Epidermal melanocyte (primary cell): ENCODE data around the gene NVL.
"Not testable (repeated sequence)": the region's sequence is repeated elsewhere in the genome, so short reads cannot be mapped to it uniquely, and the experiment has no call there.

Experiments
- DNase-seq: peaks from one replicate; pipeline ENCODE4 v3.0.0; 2011; ENCODE audit warnings: low spot score; ENCODE audit not compliant: insufficient read length

The NVL gene

GRCh38 chr1:224329842-224330753 is at the start of gene NVL:
NVL (minus strand) TSS chr1:224330172; CDS start chr1:224330127, 45 bp downstream.
- DNase-seq: peak; percentile 57

DNA sequence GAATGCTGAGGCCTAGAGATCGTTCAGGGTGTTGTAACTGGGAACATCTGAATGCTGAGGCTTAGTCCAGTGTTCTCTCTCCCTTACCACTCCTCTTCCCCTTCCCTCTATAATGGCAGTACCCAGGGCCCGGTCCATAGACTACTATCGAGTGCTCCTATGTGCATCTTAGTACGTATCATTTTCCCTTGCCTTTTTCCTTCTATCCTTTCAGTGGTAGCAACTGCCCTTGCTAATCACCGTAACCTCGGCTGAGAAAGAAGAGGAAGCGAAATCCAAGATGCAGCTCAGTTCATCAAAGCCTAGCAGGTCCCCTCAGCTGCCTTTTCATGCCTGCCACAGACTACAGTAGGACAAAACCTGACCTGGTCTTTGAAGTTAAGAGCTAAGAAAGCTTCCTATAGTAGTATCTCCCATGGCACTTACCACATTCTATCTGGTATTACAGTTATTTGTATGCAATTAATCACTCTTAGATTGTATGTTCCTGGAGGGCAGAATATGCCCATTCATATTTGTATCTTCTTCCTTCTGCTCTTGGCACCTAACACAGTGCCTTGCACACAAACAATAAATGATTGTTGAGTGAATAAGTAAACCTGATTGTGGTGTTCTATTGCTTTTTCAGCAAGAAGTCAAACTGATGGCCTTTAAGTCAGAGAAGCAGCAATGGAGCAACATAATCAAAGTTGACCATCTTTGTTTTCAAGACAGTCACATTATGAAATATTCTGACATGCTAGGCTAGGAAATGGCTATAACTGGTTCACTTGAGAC is 49.1 kb upstream of the NVL start:
- no peak for DNase-seq

DNA sequence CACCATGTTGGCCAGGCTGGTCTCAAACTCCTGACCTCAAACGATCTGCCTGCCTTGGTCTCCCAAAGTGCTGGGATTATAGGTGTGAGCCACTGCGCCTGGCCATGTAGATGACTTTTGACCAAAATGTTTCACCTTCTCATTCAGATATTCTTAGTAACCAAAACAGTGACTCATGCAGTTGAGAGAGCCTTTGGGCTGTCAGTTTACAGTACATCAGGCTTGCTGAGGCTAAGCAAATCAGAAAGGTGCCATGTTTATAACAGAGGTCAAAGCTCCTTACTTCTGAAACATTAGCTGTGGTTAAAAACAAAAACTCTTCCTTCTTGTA is 47.7 kb upstream of the NVL start:
- DNase-seq: no peak

DNA sequence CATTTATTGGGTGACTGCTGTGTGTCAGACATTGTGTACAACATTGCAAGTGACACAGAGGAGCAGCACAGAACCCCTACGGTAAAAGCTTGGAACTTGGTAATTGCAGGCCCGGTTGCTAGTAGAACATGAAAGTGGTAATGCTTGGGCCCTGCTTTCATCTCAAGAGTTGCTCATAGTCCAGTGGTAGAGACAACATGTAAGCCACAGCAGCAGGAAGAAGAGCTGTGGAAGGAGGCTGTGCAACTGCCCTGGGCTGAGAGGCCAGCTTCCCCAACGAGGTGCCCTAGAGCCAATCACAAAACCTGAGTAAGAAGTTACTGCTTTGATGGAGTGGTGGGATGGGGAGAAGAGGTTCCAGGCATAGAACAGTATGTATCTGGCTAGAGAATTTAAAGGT is 45.1 kb upstream of the NVL start:
- DNase-seq: no peak

GRCh38 chr1:224373008-224373590 is 43.1 kb upstream of the NVL start:
- DNase-seq: no peak

DNA sequence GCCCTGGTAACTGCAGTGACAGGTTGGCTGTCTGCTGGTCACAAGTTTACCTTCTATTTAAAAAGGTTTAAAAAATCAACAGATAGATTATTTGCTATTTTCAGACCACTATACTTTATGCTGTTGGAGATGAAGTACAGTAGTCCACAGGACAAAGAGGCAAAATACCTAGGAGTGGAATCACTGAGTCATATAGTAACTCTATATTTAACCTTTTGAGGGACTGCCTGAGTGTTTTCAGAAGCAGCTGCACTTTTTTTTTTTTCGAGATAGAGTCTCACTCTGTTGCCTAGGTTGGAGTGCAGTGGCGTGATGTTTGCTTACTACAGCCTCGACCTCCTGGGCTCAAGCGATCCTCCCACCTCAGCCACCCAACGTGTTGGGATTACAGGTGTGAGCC is 38.4 kb upstream of the NVL start:
- no peak for DNase-seq

- no peak for DNase-seq
Observed at GRCh38 chr1:224359207-224359606, 29.2 kb upstream of the NVL start.

GRCh38 chr1:224358237-224358636 is 28.3 kb upstream of the NVL start:
- no peak for DNase-seq

DNA sequence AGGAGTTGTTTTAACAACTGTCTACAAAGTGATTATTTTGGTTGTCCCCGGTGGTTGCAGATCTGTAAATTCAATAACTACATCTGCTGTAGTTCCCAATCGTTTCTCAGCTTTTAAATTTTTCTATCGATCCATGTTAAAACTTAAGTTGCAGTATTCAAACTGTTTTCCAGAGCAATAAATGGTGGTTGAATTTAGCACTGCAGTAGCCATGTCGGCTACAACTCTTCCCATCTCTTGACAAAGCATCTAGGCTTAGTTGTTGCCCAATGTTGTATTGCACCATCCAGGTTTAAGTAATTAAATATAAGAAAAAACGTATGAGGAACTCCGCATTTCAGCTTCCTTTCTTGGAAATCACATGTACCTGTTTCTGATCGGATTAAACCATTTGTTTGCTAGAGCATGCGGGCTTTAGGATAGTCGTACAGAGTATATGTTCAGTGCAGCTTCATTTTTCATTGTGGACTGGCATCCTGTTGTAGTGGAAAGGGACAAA is 27.7 kb upstream of the NVL start:
- no peak for DNase-seq

GRCh38 chr1:224356685-224357625 is 27.0 kb upstream of the NVL start, which contains the start of gene CNIH4:
CNIH4 (plus strand) TSS chr1:224356879; CDS start chr1:224356925, 46 bp downstream.
- DNase-seq: peak; percentile 90

DNA sequence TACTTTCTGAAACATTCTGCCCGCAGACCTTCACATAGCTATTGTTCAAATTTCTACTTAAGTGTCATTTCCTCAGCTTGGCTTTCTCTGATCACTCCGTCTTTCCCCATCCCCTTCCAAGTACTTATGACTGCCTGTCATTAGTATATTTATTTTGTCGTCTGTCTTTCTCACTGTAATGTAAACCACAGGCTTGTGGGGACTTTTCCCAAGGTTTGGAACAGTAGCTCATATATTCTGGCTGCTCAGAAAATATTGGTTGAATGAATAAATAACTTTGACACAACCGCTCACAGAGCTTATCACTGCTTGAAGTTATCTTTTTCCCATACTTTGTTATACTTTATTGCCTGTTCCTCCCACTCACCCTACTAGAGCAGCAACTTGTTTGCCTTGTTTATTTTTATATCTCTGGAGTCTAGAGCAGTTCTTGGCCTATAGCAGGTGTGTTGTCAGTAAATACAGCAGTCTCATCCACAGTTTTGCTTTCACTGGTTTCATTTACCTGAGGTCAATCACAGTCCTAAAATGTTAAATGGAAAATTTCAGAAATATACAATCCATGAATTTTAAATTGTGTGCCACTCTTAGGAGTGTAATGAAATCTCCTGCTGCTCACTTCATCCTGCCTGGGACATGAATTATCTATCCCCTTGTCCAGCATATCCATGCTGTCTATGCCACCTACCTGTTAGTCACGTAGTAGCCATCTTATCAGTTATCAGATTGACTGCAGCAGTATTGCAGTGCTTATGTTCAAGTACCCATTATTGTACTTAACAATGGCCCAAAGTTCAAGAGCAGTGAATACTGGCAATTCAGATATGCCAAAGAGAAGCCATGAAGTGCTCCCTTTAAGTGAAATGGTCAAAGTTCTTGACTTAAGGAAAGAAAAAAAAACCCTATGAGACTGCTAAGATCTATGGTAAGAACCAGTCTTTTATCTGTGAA is 24.3 kb upstream of the NVL start:
- DNase-seq: no peak

- not testable (repeated sequence) for DNase-seq
Observed at GRCh38 chr1:224352436-224353085, 22.6 kb upstream of the NVL start.

DNA sequence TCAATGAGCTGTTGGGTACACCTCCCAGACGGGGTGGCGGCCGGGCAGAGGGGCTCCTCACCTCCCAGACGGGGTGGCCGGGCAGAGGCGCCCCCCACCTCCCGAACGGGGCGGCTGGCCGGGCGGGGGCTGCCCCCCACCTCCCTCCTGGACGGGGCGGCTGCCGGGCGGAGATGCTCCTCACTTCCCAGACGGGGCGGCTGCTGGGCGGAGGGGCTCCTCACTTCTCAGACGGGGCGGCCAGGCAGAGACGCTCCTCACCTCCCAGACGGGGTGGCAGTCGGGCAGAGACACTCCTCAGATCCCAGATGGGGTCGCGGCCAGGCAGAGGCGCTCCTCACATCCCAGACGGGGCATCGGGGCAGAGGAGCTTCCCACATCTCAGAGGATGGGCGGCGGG is 19.7 kb upstream of the NVL start:
- DNase-seq: not testable (repeated sequence)

GRCh38 chr1:224348137-224348536 is 18.2 kb upstream of the NVL start:
- no peak for DNase-seq

- DNase-seq: no peak
Observed at GRCh38 chr1:224343679-224344078, 13.7 kb upstream of the NVL start.

DNA sequence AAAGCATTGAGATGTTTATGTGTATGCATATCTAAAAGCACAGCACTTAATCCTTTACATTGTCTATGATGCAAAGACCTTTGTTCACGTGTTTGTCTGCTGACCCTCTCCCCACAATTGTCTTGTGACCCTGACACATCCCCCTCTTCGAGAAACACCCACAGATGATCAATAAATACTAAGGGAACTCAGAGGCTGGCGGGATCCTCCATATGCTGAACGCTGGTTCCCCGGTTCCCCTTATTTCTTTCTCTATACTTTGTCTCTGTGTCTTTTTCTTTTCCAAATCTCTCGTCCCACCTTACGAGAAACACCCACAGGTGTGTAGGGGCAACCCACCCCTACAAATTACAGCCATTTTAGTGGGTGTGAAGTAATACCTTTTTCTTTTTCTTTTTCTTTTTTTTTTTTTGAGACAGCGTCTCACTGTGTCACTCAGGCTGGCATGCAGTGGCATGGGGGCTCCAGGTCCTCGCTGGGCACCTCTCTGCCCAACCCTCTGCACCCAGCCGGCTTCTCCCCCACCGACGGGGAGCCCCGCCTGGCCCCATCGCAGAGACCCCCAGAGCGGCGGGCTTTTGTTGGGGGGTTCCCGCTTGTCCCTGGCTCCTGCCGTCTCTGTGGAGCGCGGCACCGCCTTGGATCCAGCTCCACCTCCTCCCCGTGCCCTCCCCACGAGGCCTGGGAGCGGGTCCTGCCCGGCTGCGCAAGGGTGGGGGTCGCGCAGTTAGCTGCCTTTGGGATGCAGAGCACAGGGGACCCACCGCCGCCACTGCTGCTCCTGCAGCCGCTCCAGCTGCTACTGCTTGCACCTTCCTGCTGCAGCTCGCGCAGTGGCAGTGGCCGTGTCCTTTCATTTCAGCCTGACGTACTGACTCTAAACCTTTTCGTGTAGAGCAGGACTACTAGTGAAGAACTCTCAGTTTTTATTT is 10.7 kb upstream of the NVL start:
- not testable (repeated sequence) for DNase-seq

DNA sequence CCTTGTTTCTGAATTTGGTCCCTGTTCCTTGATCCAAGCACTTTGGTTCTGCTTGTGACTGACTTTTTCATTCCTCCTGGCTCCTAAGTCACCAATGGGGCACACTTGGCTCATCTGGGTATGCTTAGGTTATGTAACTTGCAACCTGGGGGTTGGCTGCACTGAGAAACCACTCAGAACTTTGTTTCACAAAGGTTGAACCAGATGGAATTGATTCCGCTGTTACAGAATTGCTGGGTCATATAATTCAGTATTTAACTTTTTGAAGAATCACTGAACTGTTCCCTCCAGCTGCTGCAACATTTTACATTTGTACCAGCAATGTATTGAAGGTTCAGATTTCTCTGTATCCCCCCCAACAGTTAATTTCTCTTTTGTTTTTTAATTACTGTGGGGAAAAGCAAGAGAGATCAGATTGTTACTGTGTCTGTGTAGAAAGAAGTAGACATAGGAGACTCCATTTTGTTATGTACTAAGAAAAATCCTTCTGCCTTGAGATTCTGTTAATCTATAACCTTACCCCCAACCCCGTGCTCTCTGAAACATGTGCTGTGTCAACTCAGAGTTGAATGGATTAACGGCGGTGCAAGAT is 9.6 kb upstream of the NVL start:
- DNase-seq: no peak
